SHP77 (cell line): ENCODE results near the gene SEC61B.

Source experiments
- DNase-seq, 2 experiments: peaks; one replicate each; lab custom pipeline; 2025; lab: John Stamatoyannopoulos, UW

The SEC61B gene

GRCh38 chr9:99274495-99274894 lies 52.4 kb downstream of the SEC61B start:
- DNase-seq: no peak
